Hepatocyte (in vitro differentiated cells): ENCODE results near the gene PHACTR2.

ENCODE experiments used
- EZH2 ChIP-seq: fragments of 200-600 bp; sonication (generic); IDR thresholded peaks from 2 replicates; pipeline ENCODE4 v1.6.1; 2016; ENCODE audit warnings: antibody characterized with exemption, mild to moderate bottlenecking, borderline replicate concordance
- TF ChIP-seq, protein P1 (sequence below): fragments of 200-600 bp; sonication (generic); IDR thresholded peaks from 2 replicates; pipeline ENCODE4 v1.5.1; 2016; ENCODE audit warnings: antibody characterized with exemption, mild to moderate bottlenecking; ENCODE audit not compliant: poor library complexity

DNA sequence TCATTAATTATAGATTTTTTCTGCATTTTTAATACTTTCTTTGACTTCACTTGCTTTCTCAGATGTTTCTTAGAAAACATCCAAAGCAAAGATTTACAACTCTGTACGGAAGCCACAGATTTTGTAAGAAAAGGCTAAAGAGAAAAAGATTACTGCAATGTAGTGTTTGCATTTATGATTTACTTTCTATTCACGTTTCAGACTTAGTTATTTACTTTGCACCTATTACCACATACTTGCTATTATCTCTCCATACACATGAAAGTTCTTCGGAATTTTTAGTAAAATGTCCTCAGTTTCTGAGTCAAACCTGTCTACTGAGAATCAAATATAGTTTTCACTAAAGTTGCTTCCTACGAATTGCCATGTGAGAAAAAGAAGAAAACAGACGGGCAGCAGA lies 22.2 kb upstream of the PHACTR2 start:
- TF ChIP-seq, protein P1, sequence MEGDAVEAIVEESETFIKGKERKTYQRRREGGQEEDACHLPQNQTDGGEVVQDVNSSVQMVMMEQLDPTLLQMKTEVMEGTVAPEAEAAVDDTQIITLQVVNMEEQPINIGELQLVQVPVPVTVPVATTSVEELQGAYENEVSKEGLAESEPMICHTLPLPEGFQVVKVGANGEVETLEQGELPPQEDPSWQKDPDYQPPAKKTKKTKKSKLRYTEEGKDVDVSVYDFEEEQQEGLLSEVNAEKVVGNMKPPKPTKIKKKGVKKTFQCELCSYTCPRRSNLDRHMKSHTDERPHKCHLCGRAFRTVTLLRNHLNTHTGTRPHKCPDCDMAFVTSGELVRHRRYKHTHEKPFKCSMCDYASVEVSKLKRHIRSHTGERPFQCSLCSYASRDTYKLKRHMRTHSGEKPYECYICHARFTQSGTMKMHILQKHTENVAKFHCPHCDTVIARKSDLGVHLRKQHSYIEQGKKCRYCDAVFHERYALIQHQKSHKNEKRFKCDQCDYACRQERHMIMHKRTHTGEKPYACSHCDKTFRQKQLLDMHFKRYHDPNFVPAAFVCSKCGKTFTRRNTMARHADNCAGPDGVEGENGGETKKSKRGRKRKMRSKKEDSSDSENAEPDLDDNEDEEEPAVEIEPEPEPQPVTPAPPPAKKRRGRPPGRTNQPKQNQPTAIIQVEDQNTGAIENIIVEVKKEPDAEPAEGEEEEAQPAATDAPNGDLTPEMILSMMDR: no peak
- TF ChIP-seq EZH2: no peak
